Esophagus squamous epithelium (tissue), 5 donors: ENCODE data around the gene POMP. TPM values are rescaled to one million over a fixed set of nuclear protein-coding genes. Genes with fewer than 3 reads are reported as not detected.

Experiments
- DNase-seq: peaks from one replicate; lab custom pipeline; 2025; lab: John Stamatoyannopoulos, UW
- H3K27ac ChIP-seq, 4 donors: fragments of 200-600 bp; sonication (generic); one replicate each; pipeline ENCODE4 v1.5.1; 2016 to 2019; ENCODE audit warnings: mild to moderate bottlenecking in 1 of 4
- H3K27me3 ChIP-seq, 4 donors: fragments of 200-600 bp; sonication (generic); 1 replicate in 3 of 4; 2 replicates in 1 of 4; pipeline versions ENCODE4 v1.5.1 to v1.6.0; 2017 to 2021; ENCODE audit warnings: antibody characterized with exemption in 1 of 4
- H3K36me3 ChIP-seq, 3 donors: fragments of 200-600 bp; sonication (generic); one replicate each; pipeline ENCODE4 v1.5.1; 2016 to 2019
- H3K4me1 ChIP-seq, 3 donors: fragments of 200-600 bp; sonication (generic); one replicate each; pipeline ENCODE4 v1.5.1; 2017 to 2019
- H3K4me3 ChIP-seq, 4 donors: fragments of 200-600 bp; sonication (generic); 1 replicate in 3 of 4; 2 replicates in 1 of 4; pipeline ENCODE4 v1.5.1; 2016 to 2019; ENCODE audit warnings: mild to moderate bottlenecking in 2 of 4, moderate library complexity in 1 of 4
- H3K9me3 ChIP-seq, 3 donors: fragments of 200-600 bp; sonication (generic); one replicate each; pipeline ENCODE4 v1.5.1; 2016 to 2019
- POLR2A ChIP-seq, 4 donors: fragments of 450-650 bp; IDR thresholded peaks; one replicate each; pipeline ENCODE4 v1.6.1; 2017; ENCODE audit warnings: antibody characterized with exemption in 4 of 4, mild to moderate bottlenecking in 4 of 4, moderate library complexity in 3 of 4
- whole genome bisulfite sequencing, 2 donors: methylation state at CpG; one replicate each; pipeline ENCODE4 v1.1.5; 2018; 5-methylcytosine and 5-hydroxymethylcytosine counted together
- intact Hi-C: fragments of 100-400 bp; cut with DNase I; formaldehyde crosslinking; loops from one replicate; pipeline ENCODE4 v1.15.0; 2022
- total RNA-seq, 4 donors: library from RNA; depleted of rRNA; stranded (reverse); fragments of >200 nt; gene quantifications; one replicate each; pipeline ENCODE4 v1.1.0, GENCODE V29; 2016
- TF ChIP-seq, protein P1 (sequence below), 6 experiments: fragments of 450-650 bp in 4 of 6; fragments of 200-600 bp in 2 of 6; sonication (generic) in 2 of 6; IDR thresholded peaks; one replicate each; pipeline ENCODE4 v1.5.1; 2016 to 2019; ENCODE audit warnings: antibody characterized with exemption in 6 of 6, mild to moderate bottlenecking in 4 of 6, moderate library complexity in 4 of 6
- donor health status: DM: yes; HTN: yes; CAD: no.

POMP gene
- total RNA-seq, 4 donors from 2014 or later = 42.8 to 79.4 (median 65.3) TPM

- WGBS, 2 donors = 8 to 9% methylated on average over 3 to 4 of the region's 4 CpGs
- Histone ChIP-seq H3K9me3 (no peaks in the 10 kb centered on the region), H3K36me3 (peaks cover 6 to 31% (median 18%) of the 10 kb centered on the region in 3 donors), H3K4me3 (peak overlapping the region; percentile 76 to 99 (median 86)), H3K4me1 (peaks cover 19 to 56% (median 23%) of the 10 kb centered on the region in 3 donors), H3K27me3 (no peaks in the 10 kb centered on the region), H3K27ac (peak overlapping the region; percentile 91 to 98 (median 94))
- intact Hi-C loops = no loop called here
- DNase-seq = no peak
- TF ChIP-seq, protein P1, sequence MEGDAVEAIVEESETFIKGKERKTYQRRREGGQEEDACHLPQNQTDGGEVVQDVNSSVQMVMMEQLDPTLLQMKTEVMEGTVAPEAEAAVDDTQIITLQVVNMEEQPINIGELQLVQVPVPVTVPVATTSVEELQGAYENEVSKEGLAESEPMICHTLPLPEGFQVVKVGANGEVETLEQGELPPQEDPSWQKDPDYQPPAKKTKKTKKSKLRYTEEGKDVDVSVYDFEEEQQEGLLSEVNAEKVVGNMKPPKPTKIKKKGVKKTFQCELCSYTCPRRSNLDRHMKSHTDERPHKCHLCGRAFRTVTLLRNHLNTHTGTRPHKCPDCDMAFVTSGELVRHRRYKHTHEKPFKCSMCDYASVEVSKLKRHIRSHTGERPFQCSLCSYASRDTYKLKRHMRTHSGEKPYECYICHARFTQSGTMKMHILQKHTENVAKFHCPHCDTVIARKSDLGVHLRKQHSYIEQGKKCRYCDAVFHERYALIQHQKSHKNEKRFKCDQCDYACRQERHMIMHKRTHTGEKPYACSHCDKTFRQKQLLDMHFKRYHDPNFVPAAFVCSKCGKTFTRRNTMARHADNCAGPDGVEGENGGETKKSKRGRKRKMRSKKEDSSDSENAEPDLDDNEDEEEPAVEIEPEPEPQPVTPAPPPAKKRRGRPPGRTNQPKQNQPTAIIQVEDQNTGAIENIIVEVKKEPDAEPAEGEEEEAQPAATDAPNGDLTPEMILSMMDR (IDR thresholded peaks at IDR 0.05) = no peak
- TF ChIP-seq POLR2A (IDR thresholded peaks at IDR 0.05) = no peak
These were observed 666 bp downstream of the POMP start for GRCh38 chr13:28659621-28659970.

GRCh38 chr13:28666897-28667488 lies 8.1 kb downstream of the POMP start:
- 90 to 97% methylated on average over 9 of the region's 9 CpGs for whole genome bisulfite sequencing, 2 donors
- peaks cover 13 to 100% (median 67%) of the 10 kb centered on the region in 3 donors for H3K36me3 ChIP-seq
- intact Hi-C loops = no loop called here

GRCh38 chr13:28671126-28671792 lies 12.3 kb downstream of the POMP start:
- TF ChIP-seq POLR2A (IDR thresholded peaks at IDR 0.05) = no peak
- TF ChIP-seq, protein P1 (IDR thresholded peaks at IDR 0.05) = no peak
- Histone ChIP-seq H3K4me1 (no peaks in the 10 kb centered on the region), H3K4me3 (no peak overlapping the region), H3K36me3 (peaks cover 19 to 100% (median 56%) of the 10 kb centered on the region in 3 donors), H3K9me3 (no peaks in the 10 kb centered on the region), H3K27ac (no peak overlapping the region), H3K27me3 (no peaks in the 10 kb centered on the region)
- intact Hi-C loops = no loop called here
- DNase-seq = no peak

More at GRCh38 chr13:28666897-28667488, 8.1 kb downstream of the POMP start:
- Histone ChIP-seq H3K27me3 (no peaks in the 10 kb centered on the region), H3K4me1 (peaks cover 0 to 2% (median under 1%) of the 10 kb centered on the region in 3 donors), H3K27ac (no peak overlapping the region), H3K4me3 (no peak overlapping the region), H3K9me3 (no peaks in the 10 kb centered on the region)
- no peak for DNase-seq
- TF ChIP-seq, protein P1 (IDR thresholded peaks at IDR 0.05) = no peak
- no peak for TF ChIP-seq POLR2A (IDR thresholded peaks at IDR 0.05)

DNA sequence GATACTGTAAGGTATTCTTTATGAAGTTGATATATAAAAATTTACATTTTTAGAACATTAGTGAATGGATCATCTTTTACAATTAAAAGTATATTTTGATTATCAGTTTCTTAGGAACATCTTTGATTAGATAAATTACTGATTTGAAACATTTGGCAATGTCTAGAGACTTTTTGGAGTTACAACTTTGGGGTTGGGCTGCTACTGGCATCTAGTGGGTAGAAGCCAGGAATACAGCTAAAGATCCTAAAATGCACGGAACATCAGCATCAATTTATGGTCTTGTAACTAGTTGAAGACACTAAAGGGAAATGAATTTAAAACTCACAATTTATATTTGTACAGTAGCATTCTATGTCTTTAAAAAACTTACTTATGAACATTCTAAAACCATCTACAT lies 19.9 kb downstream of the POMP start:
- no peaks in the 10 kb centered on the region for H3K27me3 ChIP-seq
- no peak for TF ChIP-seq POLR2A (IDR thresholded peaks at IDR 0.05)
- TF ChIP-seq, protein P1 (IDR thresholded peaks at IDR 0.05) = no peak
- H3K4me3 ChIP-seq = no peak overlapping the region
- intact Hi-C loops = no loop called here
- DNase-seq = no peak
- H3K9me3 ChIP-seq = no peaks in the 10 kb centered on the region
- peaks cover 13 to 66% (median 13%) of the 10 kb centered on the region in 3 donors for H3K36me3 ChIP-seq
- H3K27ac ChIP-seq = no peak overlapping the region
- WGBS, 2 donors = 86 to 89% methylated on average over 1 of the region's 1 CpG
- H3K4me1 ChIP-seq = no peaks in the 10 kb centered on the region

DNA sequence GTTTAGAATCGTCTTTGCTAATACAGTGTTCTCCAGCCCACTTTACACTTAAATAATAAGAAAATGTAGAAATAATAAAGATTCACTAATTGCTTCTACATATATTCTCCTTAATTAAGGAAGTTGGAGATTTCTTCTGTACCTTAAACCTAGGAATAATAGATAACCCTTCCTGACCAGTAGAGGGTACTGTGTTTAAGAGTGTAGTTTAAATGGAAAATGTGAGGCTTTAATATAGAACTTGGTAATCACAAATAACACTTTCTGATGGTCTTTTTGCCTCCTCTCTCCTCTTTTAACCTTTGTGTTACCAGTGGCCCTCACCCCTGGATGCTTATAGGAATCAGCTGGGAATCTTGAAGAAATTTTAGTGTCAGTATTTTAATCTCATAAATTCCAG lies 20.7 kb downstream of the POMP start:
- Histone ChIP-seq H3K4me3 (no peak overlapping the region), H3K4me1 (no peaks in the 10 kb centered on the region), H3K36me3 (peaks cover 10 to 57% (median 13%) of the 10 kb centered on the region in 3 donors), H3K9me3 (no peaks in the 10 kb centered on the region), H3K27me3 (no peaks in the 10 kb centered on the region), H3K27ac (no peak overlapping the region)
- 79 to 83% methylated on average over 1 of the region's 1 CpG for WGBS, 2 donors
- intact Hi-C loops = no loop called here
- no peak for TF ChIP-seq POLR2A (IDR thresholded peaks at IDR 0.05)
- TF ChIP-seq, protein P1 (IDR thresholded peaks at IDR 0.05) = peak in 3 of 6 experiments; percentile 14 to 42 (median 16)
- DNase-seq = no peak
